HG03442 (cell line): ENCODE measurements around the gene SLC26A11.
A peak's percentile ranks its signal among the peaks of the same experiment; 100 is the strongest.
"Not testable (repeated sequence)": the region's sequence is repeated elsewhere in the genome, so short reads cannot be mapped to it uniquely, and the experiment has no call there.

Source experiments
- ATAC-seq: cut with Tn5 transposase; IDR thresholded peaks from one replicate; pipeline ENCODE4 v1.9.1; 2021; ENCODE audit warnings: mild to moderate bottlenecking, moderate library complexity; ENCODE audit not compliant: unreplicated experiment

The SLC26A11 gene

DNA sequence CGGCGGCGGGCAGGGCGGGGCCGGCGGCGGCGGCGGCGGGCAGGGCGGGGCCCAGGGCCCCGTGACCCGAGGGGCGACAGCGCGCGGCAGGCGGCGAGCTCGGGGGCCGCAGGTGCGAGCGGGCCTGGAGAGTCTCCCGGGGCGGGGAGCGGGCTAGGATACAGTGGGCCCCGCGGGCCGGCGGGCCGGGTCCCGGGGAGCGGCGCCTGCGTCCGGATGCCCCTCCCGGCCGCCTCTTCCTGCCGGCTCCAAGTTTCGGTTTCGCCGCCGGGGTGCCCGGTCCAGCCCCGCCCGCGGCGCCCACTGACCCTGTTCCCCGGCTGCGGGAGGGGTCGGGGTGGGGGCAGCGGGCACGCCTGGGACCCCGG lies 40.5 kb downstream of the SLC26A11 start, which contains the start of gene RNF213:
Gene RNF213, plus strand, starts transcription at position 62 of the 368 bp plus-strand sequence. CDS start 2,830 bp downstream, outside the sequence.
- peak; percentile 44 for ATAC-seq

GRCh38 chr17:80261159-80261894 lies 41.1 kb downstream of the SLC26A11 start:
- no peak for ATAC-seq

DNA sequence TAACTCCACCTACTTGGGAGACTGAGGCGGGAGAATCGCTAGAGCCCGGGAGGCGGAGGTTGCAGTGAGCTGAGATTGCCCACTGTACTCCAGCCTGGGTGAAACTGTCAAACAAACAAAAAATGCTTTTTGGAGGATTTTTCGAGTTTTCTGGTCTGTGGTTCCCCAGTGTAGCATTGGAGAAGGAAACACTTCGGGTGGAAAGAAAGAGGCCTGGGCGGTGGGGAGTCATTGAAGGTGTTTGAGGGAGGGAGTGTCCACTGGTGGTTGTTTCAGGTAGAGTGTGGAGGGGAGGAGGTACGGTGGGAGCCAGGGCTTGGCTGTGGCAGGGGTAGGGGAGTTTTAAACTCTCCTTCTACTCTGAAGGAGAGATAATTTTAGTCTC lies 41.7 kb downstream of the SLC26A11 start:
- ATAC-seq, result no peak

- no peak for ATAC-seq
Observed at GRCh38 chr17:80262291-80262690, 42.1 kb downstream of the SLC26A11 start.

DNA sequence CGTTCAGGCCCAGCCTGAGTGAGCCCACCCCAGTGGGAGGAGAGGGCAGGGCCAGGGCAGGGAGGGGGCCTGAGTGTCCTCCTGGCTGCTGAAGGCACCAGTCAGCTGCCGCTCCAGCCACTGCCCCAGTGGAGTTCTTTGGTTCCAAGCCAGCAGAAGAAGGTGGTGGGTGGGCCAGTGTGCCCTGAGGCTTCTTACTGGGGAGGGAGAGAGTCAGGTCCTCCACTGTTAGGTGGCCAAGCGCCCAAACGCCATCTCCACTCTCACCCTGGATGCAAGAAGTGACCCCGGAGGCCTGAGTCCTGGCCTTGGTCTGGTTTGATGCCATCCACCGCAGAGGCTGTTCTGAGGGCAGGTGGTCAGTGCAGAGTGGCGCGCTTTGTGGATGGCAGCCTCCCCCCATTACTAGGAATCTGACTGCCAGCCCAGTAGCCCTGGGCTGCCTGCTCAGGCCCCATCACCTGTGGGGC lies 42.6 kb downstream of the SLC26A11 start:
- no peak for ATAC-seq

DNA sequence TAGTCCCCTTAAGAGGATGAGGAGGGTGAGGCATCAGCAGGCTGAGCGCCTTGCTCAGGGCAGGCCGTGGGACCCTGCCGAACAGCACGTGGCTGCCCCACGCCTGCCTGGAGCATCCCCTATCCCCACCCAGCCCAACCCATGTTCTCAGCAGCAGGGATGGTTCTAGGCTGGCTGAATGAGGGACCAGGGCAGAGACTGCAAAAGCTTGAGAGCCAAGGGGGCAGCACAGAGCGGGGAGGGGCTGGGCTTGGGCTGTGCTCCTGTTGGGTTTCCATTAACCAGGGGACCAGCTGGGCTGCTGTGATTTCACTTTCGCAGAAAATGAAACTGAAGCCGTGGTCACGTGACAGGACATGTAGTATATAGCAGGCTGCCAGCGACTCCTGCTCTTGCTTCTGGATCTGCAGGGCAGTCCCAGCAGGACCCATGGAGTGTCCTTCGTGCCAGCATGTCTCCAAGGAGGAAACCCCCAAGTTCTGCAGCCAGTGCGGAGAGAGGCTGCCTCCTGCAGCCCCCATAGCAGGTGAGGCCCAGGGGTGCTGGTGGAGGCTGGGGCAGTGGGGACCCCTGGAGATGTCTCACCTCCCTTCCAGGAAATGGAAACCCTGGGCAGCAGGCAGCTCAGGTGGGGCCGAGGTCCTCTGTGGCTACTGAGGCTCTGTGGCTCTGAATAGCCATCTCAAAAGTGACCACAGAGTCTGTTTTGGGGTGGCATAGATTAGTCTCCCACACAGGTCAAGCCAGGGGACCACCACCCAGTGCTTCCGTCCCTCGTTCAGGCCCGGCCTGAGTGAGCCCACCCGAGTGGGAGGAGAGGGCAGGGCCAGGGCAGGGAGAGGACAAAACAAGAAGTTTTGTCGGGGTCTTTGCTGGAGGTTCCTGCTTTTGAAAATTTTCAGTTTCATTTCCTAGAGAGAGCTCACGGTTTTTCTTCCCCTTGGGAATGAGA lies 43.3 kb downstream of the SLC26A11 start:
- ATAC-seq, result no peak

GRCh38 chr17:80264205-80265075 lies 44.2 kb downstream of the SLC26A11 start:
- no peak for ATAC-seq

GRCh38 chr17:80265205-80266068 lies 45.2 kb downstream of the SLC26A11 start:
- no peak for ATAC-seq

DNA sequence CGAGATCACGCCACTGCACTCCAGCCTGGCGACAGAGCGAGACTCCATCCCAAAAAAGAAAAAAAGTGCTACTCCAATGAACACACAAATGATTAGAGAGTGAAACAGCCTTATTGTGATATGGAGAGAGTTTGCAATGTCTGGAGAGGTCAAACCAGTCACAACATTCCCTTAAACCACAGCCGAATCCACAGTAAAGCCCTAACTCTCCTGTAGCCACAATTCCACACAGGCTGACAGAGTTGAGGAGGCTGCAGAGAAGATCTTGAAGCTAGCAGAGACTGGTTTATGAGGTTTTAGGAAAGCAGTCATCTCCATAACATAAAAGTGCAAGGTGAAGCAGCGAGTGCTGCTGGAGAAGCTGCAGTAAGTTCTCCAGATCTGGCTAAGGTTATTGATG lies 47.2 kb downstream of the SLC26A11 start:
- no peak for ATAC-seq

GRCh38 chr17:80268427-80268826 lies 48.2 kb downstream of the SLC26A11 start:
- no peak for ATAC-seq

DNA sequence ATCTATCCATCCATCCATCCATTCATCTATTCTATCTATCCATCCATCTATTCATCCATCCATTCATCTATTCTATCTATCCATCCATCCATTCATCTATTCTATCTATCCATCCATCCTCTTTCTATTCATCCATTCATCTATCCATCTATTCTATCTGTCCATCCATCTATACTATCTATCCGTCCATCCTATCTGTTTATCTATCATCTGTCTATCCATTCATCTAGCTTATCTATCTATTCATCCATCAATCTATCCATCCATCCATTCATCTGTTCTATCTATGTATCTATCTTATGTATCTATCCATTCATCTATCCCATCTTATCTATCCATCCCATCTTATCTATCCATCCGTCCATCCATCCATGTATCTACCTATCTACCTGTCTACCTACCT lies 49.2 kb downstream of the SLC26A11 start:
- no peak for ATAC-seq

DNA sequence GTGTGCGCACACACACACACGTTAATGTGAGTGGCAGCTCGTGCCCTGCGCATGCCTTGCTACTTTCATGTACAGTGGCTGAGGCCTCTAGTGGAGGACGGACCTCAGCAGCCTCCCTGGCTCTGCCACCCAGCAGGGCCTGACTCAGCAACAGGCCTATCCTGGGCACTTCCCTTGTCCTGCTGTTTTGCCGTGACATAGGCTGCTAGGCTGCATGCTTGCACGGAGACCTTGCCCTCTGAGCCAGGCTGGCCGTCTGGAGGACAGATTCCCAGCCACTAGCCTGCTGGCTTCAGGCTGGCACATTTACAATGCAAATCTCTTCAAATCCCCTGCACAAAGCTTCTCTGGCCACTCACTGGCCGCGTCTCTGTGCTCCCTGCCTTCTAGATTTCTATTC lies 49.9 kb downstream of the SLC26A11 start:
- ATAC-seq, result no peak

GRCh38 chr17:80270836-80271235 lies 50.6 kb downstream of the SLC26A11 start:
- ATAC-seq, result no peak

GRCh38 chr17:80272366-80272765 lies 52.1 kb downstream of the SLC26A11 start:
- no peak for ATAC-seq

GRCh38 chr17:80274331-80274730 lies 54.1 kb downstream of the SLC26A11 start:
- ATAC-seq, result no peak

GRCh38 chr17:80274871-80275449 lies 54.7 kb downstream of the SLC26A11 start:
- no peak for ATAC-seq

DNA sequence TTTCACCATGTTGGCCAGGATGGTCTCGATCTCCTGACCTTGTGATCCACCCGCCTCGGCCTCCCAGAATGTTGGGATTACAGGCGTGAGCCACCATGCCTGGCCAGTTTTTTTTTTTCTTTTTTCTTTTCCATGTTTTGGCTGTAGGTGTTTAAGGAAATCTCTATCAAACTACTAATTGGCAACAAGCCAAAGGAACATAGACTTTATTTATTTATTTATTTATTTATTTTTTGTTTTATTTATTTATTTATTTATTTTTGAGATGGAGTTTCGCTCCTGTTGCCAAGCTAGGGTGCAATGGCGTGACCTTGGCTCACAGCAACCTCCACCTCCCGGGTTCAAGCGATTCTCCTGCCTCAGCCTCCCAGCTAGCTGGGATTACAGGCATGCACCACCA lies 55.6 kb downstream of the SLC26A11 start:
- not testable (repeated sequence) for ATAC-seq

DNA sequence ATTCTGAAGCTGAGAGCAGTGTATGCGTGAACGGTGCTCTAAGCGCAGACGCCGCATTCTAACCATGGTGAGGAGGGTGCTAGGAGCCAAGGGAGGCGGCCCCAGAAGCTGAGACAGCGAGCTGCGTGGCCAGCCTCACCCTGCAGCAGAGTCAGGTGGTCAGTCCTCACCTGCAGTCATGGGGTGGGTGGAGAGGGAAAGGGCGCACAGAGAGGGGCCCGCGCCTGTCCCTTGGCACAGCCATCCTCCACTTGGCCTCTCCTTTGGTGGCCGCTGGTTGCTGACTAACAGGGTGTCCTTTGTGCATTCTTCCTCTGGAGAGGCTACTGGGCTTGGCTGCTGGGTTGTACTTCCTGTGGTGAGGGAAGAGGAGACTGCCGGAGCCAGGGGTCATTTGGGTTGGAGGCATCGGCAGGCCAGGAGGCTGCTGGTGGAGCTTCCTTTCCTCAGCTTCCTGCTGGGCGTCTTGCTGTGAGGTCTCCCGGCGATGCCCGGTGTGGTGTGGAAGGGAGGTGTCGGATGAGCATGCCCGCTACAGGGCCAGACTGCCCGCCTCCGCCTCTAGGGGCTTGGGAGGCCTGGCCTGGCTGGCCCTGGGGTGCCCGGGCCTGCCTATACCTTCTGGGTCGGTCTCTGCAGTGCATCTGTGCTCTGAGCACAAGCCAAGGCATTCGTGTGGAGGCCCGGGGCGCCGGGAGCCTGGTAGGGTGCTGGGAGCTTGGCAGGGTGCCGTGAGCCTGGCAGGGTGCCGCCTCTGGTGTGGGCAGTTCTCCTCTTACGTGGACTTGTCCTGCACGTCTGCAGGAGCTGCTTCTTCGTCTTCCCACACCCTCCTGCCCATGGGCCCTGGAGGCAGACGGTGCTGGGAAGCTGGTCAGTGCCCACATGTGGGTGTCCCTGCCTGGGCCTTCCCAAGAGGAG lies 57.8 kb downstream of the SLC26A11 start:
- no peak for ATAC-seq
